Measurements from ENCODE around the gene PHKA1. TPM values are rescaled to one million over a fixed set of nuclear protein-coding genes. Genes with fewer than 3 reads are reported as not detected.
A peak's percentile ranks its signal among the peaks of the same experiment; 100 is the strongest.

PHKA1 gene
- total RNA-seq, 1 experiment from 2014 or later: 17.2 TPM

- CTCF ChIA-PET: interaction anchor here (0.6 kb wide), 1 partner anchor 469 kb away, joined by 5 read pairs; no protein-coding TSS in a partner anchor
- peak overlapping the region; percentile 88 for H3K4me2 ChIP-seq
- POLR2A ChIA-PET (ENCODE audit: unreplicated experiment): no interaction called here
- TF ChIP-seq EZH2 (IDR thresholded peaks at IDR 0.05; ENCODE audit: low read depth): no peak
- no peak for TF ChIP-seq CTCF (conservative IDR thresholded peaks at IDR 0.05)
- BruUV-seq (replicated peaks): TSS peak; percentile 72
- H3K4me1 ChIP-seq (replicated peaks; ENCODE audit: insufficient read depth): peaks cover 8% of the 10 kb centered on the region
- peaks cover 10% of the 10 kb centered on the region for H3K79me2 ChIP-seq (ENCODE audit: low read depth)
- DNase-seq: peak; percentile 64 to 71
- H3K36me3 ChIP-seq (ENCODE audit: low read depth): no peaks in the 10 kb centered on the region
- no peaks in the 10 kb centered on the region for H4K20me1 ChIP-seq (ENCODE audit: insufficient read depth)
- H3K9me3 ChIP-seq (ENCODE audit: insufficient read depth, low read depth): no peaks in the 10 kb centered on the region
- peak overlapping the region; percentile 88 for H2AFZ ChIP-seq
- H3K27ac ChIP-seq: peak overlapping the region; percentile 70
- peaks cover 8% of the 10 kb centered on the region for H3F3A ChIP-seq (ENCODE audit: insufficient read depth, low read depth)
- H3K4me3 ChIP-seq: peak overlapping the region; percentile 77
- intact Hi-C loops (cut with micrococcal nuclease; ENCODE audit: unreplicated experiment): loop anchor here (2.0 kb wide), 1 partner anchor 94 kb away; no protein-coding TSS in a partner anchor
- no peaks in the 10 kb centered on the region for H3K9me2 ChIP-seq (ENCODE audit: insufficient read depth)
- no peaks in the 10 kb centered on the region for H3K27me3 ChIP-seq (ENCODE audit: insufficient read depth, low read depth)
These were observed 391 bp upstream of the PHKA1 start for GRCh38 chrX:72714478-72714916.

DNA sequence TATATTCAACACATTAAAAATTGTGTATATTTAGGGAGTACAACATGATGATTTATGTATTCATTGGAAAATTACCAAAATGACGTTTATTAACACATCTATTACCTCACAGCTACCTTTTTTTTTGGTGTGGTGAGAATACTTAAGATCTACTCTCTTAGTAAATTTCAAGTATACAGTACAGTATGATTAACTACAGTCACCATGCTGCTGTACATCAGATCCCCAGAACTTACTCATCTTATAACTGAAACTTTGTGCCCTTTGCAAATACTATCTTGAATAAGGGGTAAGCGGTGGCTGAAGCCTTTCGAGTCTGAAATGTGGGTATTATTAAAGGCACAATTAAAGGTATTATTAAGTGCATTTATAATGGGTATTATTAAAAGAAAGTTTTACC is 976 bp downstream of the PHKA1 start:
- no TSS peak for BruUV-seq (replicated peaks)
- ChIA-PET CTCF (no interaction called here), POLR2A (ENCODE audit: unreplicated experiment) (interaction anchor here (0.7 kb wide), 1 partner anchor 29 kb away, joined by 4 read pairs; no protein-coding TSS in a partner anchor)
- Histone ChIP-seq H4K20me1 (ENCODE audit: insufficient read depth) (no peaks in the 10 kb centered on the region), H3K79me2 (ENCODE audit: low read depth) (peaks cover 10% of the 10 kb centered on the region), H3K9me3 (ENCODE audit: insufficient read depth, low read depth) (no peaks in the 10 kb centered on the region), H3F3A (ENCODE audit: insufficient read depth, low read depth) (peaks cover 8% of the 10 kb centered on the region), H2AFZ (peak overlapping the region; percentile 88), H3K36me3 (ENCODE audit: low read depth) (no peaks in the 10 kb centered on the region), H3K9me2 (ENCODE audit: insufficient read depth) (no peaks in the 10 kb centered on the region), H3K27me3 (ENCODE audit: insufficient read depth, low read depth) (no peaks in the 10 kb centered on the region), H3K4me1 (replicated peaks; ENCODE audit: insufficient read depth) (peaks cover 8% of the 10 kb centered on the region), H3K4me2 (peak overlapping the region; percentile 88), H3K4me3 (peak overlapping the region; percentile 77), H3K27ac (0 out of 2 replicates have a peak overlapping the region, but pooled peaks have one; percentile 70)
- TF ChIP-seq EZH2 (IDR thresholded peaks at IDR 0.05; ENCODE audit: low read depth): no peak
- no peak for TF ChIP-seq CTCF (conservative IDR thresholded peaks at IDR 0.05)
- intact Hi-C loops (cut with micrococcal nuclease; ENCODE audit: unreplicated experiment): no loop called here
- no peak for DNase-seq

DNA sequence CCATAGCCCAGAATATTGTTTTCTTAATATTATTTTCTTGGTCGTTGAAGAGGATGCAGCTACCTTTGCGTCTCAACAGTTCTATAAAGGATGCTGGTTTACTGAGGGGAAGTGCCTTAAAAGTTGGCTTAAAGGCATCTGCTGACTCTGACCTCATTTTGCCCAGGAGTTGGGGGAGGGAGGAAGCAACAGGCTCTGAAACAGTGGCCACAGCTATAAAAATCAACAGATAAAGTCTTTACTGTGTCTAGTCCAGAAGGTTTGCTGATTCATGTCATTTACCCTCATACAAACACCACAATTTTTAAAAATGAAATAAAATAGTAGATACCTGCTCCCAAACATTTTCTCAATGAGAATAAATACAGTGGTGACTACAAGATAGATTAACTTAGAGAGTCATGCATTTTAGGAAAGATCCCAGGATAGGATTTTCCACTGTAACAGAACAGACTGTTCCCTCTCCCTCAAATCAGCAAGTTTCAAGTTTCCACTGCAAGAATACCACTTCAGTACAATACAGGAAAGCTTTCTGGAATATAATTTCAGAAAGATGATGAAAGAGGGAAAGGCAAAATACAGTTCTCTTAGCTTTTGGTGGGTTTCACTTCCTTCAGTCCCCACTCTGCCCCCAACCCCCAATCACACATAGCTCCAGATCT is 1.9 kb downstream of the PHKA1 start:
- no peaks in the 10 kb centered on the region for H3K27me3 ChIP-seq (ENCODE audit: insufficient read depth, low read depth)
- H3K4me3 ChIP-seq: peak overlapping the region; percentile 77; the same call in 1 of the 2 replicates
- H3K79me2 ChIP-seq (ENCODE audit: low read depth): peaks cover 10% of the 10 kb centered on the region
- CTCF ChIA-PET: no interaction called here
- peaks cover 8% of the 10 kb centered on the region for H3F3A ChIP-seq (ENCODE audit: insufficient read depth, low read depth)
- H3K27ac ChIP-seq: 0 out of 2 replicates have a peak overlapping the region, but pooled peaks have one; percentile 12
- BruUV-seq (replicated peaks): no TSS peak
- peaks cover 8% of the 10 kb centered on the region for H3K4me1 ChIP-seq (replicated peaks; ENCODE audit: insufficient read depth)
- H3K9me2 ChIP-seq (ENCODE audit: insufficient read depth): no peaks in the 10 kb centered on the region
- H3K36me3 ChIP-seq (ENCODE audit: low read depth): no peaks in the 10 kb centered on the region
- TF ChIP-seq EZH2 (IDR thresholded peaks at IDR 0.05; ENCODE audit: low read depth): no peak
- peak overlapping the region; percentile 88 for H3K4me2 ChIP-seq
- H2AFZ ChIP-seq: no peak overlapping the region
- H3K9me3 ChIP-seq (ENCODE audit: insufficient read depth, low read depth): no peaks in the 10 kb centered on the region
- H4K20me1 ChIP-seq (ENCODE audit: insufficient read depth): no peaks in the 10 kb centered on the region
- intact Hi-C loops (cut with micrococcal nuclease; ENCODE audit: unreplicated experiment): no loop called here
- POLR2A ChIA-PET (ENCODE audit: unreplicated experiment): no interaction called here
- no peak for DNase-seq
